ENCODE measurements around the gene SEMA5A.

- TF ChIP-seq EZH2 (IDR thresholded peaks at IDR 0.05; ENCODE audit: low read length) (no peak), CTCF (optimal IDR thresholded peaks at IDR 0.05 in 1 of 3, IDR thresholded peaks at IDR 0.05 in 1 of 3, conservative IDR thresholded peaks at IDR 0.05 in 1 of 3; ENCODE audit: extremely low read depth in 1 of 3, insufficient read depth in 2 of 3, low read length in 3 of 3) (no peak)
Measured at GRCh38 chr5:9483243-9483642, 62.6 kb downstream of the SEMA5A start.

All from keratinocyte (primary cell).